GM12878 (cell line): ENCODE measurements around the gene STAG1. TPM values are rescaled to one million over a fixed set of nuclear protein-coding genes. Genes with fewer than 3 reads are reported as not detected.

Experiments used
- ATAC-seq: fragments of 200-7000 bp; cut with Tn5 transposase; 3 replicates; pipeline ENCODE4 v1.9.1; 2020; ENCODE audit warnings: mild to moderate bottlenecking, moderate library complexity
- BruUV-seq: library from RNA; stranded (reverse); fragments of 400-500 nt; replicated peaks from 2 replicates; lab custom pipeline; 2021; lab: Mats Ljungman, UMichigan
- CTCF ChIA-PET: fragments of 300-600 bp; sonication (Branson Sonifier 250); formaldehyde crosslinking; extraction: SDS; loops from one replicate; lab custom pipeline; 2021; ENCODE audit warnings: inconsistent platforms; lab: Yijun Ruan, JAX
- POLR2A ChIA-PET: fragments of 350-600 bp; formaldehyde crosslinking; extraction: SDS; loops from one replicate; lab custom pipeline; 2021; ENCODE audit warnings: inconsistent platforms; lab: Charles Lee
- RAD21 ChIA-PET: fragments of 300-600 bp; sonication (Branson Sonifier 250); formaldehyde crosslinking; loops from one replicate; lab custom pipeline; 2023; ENCODE audit warnings: antibody characterized with exemption; ENCODE audit not compliant: unreplicated experiment; lab: Charles Lee
- SMC1A ChIA-PET: fragments of 300-600 bp; sonication (Branson Sonifier 250); formaldehyde crosslinking; loops from one replicate; lab custom pipeline; 2023; ENCODE audit not compliant: unreplicated experiment, uncharacterized antibody; lab: Charles Lee
- DNase-seq: peaks from one replicate; pipeline ENCODE4 v3.0.0-alpha.2; 2011; ENCODE audit warnings: low read depth, low spot score
- FAIRE-seq: peaks from 3 replicates; lab custom pipeline; 2011; peaks lifted over from hg19 to GRCh38; lab: Jason Lieb, UNC
- H2AFZ ChIP-seq: 2 replicates; pipeline ENCODE4 v1.6.0; 2011; ENCODE audit warnings: low read depth, low read length, control low read depth; ENCODE audit not compliant: control insufficient read depth
- H3K27ac ChIP-seq: 2 replicates; pipeline ENCODE4 v1.5.1; 2011; ENCODE audit warnings: control low read depth; ENCODE audit not compliant: control insufficient read depth, insufficient read depth
- H3K27me3 ChIP-seq, 2 experiments: replicated peaks in 1 of 2; 2 replicates each; pipeline versions ENCODE4 v1.6.0 to v1.6.1; 2011; ENCODE audit warnings: low read length in 1 of 2; ENCODE audit not compliant: control insufficient read depth in 2 of 2, insufficient read depth in 2 of 2
- H3K36me3 ChIP-seq, 2 experiments: 2 replicates each; pipeline ENCODE4 v1.5.1; 2011; ENCODE audit warnings: low read length in 1 of 2; ENCODE audit not compliant: control insufficient read depth in 2 of 2, insufficient read depth in 2 of 2
- H3K4me1 ChIP-seq: 2 replicates; pipeline ENCODE4 v1.6.1; 2011; ENCODE audit warnings: mild to moderate bottlenecking, low read length, moderate library complexity, mixed read lengths; ENCODE audit not compliant: control insufficient read depth, insufficient read depth
- H3K4me2 ChIP-seq: 2 replicates; pipeline ENCODE4 v1.6.0; 2011; ENCODE audit warnings: control low read depth; ENCODE audit not compliant: control insufficient read depth, insufficient read depth
- H3K4me3 ChIP-seq: fragments of 200-600 bp; sonication (generic); 2 replicates; pipeline ENCODE4 v1.5.1; 2016
- H3K79me2 ChIP-seq: 2 replicates; pipeline ENCODE4 v1.6.0; 2011; ENCODE audit warnings: low read length; ENCODE audit not compliant: control insufficient read depth, insufficient read depth
- H3K9ac ChIP-seq: 2 replicates; pipeline ENCODE4 v1.8.0; 2011; ENCODE audit warnings: low read length, control low read depth, mixed read lengths; ENCODE audit not compliant: control insufficient read depth, insufficient read depth
- H3K9me3 ChIP-seq: replicated peaks from 3 replicates; pipeline ENCODE4 v1.5.1; 2011; ENCODE audit warnings: mild to moderate bottlenecking, low read length; ENCODE audit not compliant: control insufficient read depth, insufficient read depth
- H4K20me1 ChIP-seq: 2 replicates; pipeline ENCODE4 v1.6.0; 2011; ENCODE audit not compliant: control insufficient read depth, insufficient read depth
- IKZF1 ChIP-seq: fragments of 450-650 bp; conservative IDR thresholded peaks from 2 replicates; pipeline ENCODE4 v1.6.1; 2017; ENCODE audit warnings: antibody characterized with exemption, mild to moderate bottlenecking
- YBX1 ChIP-seq: fragments of 450-650 bp; IDR thresholded peaks from 2 replicates; pipeline ENCODE4 v1.6.1; 2016; ENCODE audit warnings: antibody characterized with exemption
- WGBS: methylation state at CpG from one replicate; pipeline ENCODE4 v1.1.6; 2016; ENCODE audit warnings: low lambda C conversion rate; ENCODE audit not compliant: insufficient replicate concordance, insufficient coverage; ENCODE audit errors: missing lambda C conversion rate; 5-methylcytosine and 5-hydroxymethylcytosine counted together
- in situ Hi-C: fragments of 300-500 bp; cut with MboI; formaldehyde crosslinking; loops from 9 replicates; pipeline ENCODE4 v1.14.3; 2018; ENCODE audit warnings: mixed read lengths
- intact Hi-C: fragments of 100-400 bp; cut with micrococcal nuclease; formaldehyde crosslinking; loops from one replicate; pipeline ENCODE4 v1.14.2; 2022; ENCODE audit not compliant: unreplicated experiment
- polyA plus RNA-seq, 11 experiments: library from polyadenylated mRNA; depleted of rRNA in 4 of 11; unstranded in 6 of 11; stranded (reverse) in 5 of 11; fragments of >200 nt; fragmentation: Nextera tagmentation in 4 of 11; fragmentation: Illumina TruSeq in 1 of 11; extraction: Ambion mirVana in 4 of 11; extraction: Trizol in 1 of 11; gene quantifications; 1 replicate in 1 of 11; 2 replicates in 10 of 11; pipeline versions ENCODE4 v1.2.1 to v1.2.3, GENCODE V29; 2011 to 2016; ENCODE audit warnings: inconsistent platforms in 2 of 11, missing spikeins in 2 of 11, low read depth in 1 of 11
- total RNA-seq, 4 experiments: library from RNA; depleted of rRNA in 3 of 4; stranded (reverse); fragments of >200 nt in 3 of 4; fragmentation: Illumina TruSeq in 1 of 4; extraction: Trizol in 1 of 4; gene quantifications; 2 replicates each; pipeline versions ENCODE4 v1.2.1 to v1.2.3, GENCODE V29; 2013 to 2021
- TF ChIP-seq, protein P1 (sequence below): fragments of 450-650 bp; IDR thresholded peaks from 2 replicates; pipeline ENCODE4 v1.6.1; 2016; ENCODE audit warnings: mild to moderate bottlenecking
- TF ChIP-seq, protein P2 (sequence below): IDR thresholded peaks from 2 replicates; pipeline ENCODE4 v1.6.1; 2011; ENCODE audit warnings: mild to moderate bottlenecking, low read depth, low read length, moderate library complexity; ENCODE audit not compliant: insufficient replicate concordance

STAG1 gene
- total and polyA plus RNA-seq, 10 of the 15 experiments (the other 5 are each of a cell fraction or from before 2014, with no cell fraction given) = 4.4 to 30.1 (median 20.2) TPM

DNA sequence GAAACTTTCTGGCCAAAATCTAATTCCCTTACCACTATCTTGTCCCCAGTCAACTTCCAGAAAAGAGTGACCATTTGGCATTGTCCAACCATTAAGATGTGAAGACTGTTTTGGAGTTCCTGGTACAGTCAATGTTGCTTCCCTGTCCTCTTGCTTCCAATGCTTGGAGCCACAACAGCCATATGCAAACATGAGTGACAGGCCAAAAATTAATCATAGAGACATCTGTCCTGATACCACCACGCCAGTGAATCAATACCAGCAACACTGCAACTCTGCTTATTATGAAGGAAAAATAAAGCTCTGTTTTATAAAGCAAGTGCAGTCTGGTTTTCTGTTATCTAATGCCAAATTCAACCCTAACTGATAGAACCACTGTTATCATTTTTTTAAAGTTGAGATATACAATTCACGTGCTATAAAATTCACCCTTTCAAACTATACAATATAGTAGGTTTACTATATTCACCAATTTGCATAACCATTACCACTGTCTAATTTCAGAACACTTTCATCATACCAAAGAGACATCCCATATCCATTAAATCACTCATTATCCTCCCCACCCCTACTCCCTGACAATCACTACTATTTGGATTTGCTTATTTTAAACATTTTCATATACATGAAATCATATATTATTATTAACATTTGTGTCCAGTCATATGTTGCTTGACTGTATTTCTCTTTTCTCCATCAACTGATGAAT, 76.9 kb downstream of the STAG1 start:
- no peak overlapping the region for H3K4me3 ChIP-seq
- H3K9ac ChIP-seq = no peak overlapping the region
- peak overlapping the region; percentile 20; the same call in 1 of the 2 replicates for H3K27ac ChIP-seq
- WGBS = 72% methylated on average over 2 of the region's 2 CpGs
- H3K36me3 ChIP-seq = no peaks in the 10 kb centered on the region; a peak in 1 of 4 replicates
- no peak overlapping the region for H2AFZ ChIP-seq
- ATAC-seq (peak; percentile 36), DNase-seq (no peak), FAIRE-seq (no peak)
- peak overlapping the region; percentile 47; the same call in 1 of the 2 replicates for H3K4me2 ChIP-seq
- ChIA-PET CTCF (interaction anchor here (0.7 to 1.6 kb wide), 2 partner anchors 71 to 622 kb away, joined by 3 read pairs; no protein-coding TSS in a partner anchor), POLR2A (interaction anchor here (1.0 kb wide), 1 partner anchor 9 kb away, joined by 3 read pairs; no protein-coding TSS in a partner anchor), RAD21 (interaction anchor here (1.2 to 1.3 kb wide), 2 partner anchors 77 to 339 kb away, joined by 4 to 6 read pairs; partner anchors contain the start of gene STAG1), SMC1A (interaction anchor here (1.0 to 1.9 kb wide), 3 partner anchors 9 to 74 kb away, joined by 3 to 5 read pairs (median 4); no protein-coding TSS in a partner anchor)
- no peaks in the 10 kb centered on the region for H3K27me3 ChIP-seq
- intact Hi-C loops (no loop called here), in situ Hi-C loops (no loop called here)
- no peaks in the 10 kb centered on the region for H4K20me1 ChIP-seq
- H3K79me2 ChIP-seq = peaks cover 34% of the 10 kb centered on the region
- BruUV-seq = TSS peak; percentile 38
- TF ChIP-seq, protein P1, sequence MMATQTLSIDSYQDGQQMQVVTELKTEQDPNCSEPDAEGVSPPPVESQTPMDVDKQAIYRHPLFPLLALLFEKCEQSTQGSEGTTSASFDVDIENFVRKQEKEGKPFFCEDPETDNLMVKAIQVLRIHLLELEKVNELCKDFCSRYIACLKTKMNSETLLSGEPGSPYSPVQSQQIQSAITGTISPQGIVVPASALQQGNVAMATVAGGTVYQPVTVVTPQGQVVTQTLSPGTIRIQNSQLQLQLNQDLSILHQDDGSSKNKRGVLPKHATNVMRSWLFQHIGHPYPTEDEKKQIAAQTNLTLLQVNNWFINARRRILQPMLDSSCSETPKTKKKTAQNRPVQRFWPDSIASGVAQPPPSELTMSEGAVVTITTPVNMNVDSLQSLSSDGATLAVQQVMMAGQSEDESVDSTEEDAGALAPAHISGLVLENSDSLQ = peak; percentile 68; the same call in 1 of the 2 replicates
- TF ChIP-seq, protein P2, sequence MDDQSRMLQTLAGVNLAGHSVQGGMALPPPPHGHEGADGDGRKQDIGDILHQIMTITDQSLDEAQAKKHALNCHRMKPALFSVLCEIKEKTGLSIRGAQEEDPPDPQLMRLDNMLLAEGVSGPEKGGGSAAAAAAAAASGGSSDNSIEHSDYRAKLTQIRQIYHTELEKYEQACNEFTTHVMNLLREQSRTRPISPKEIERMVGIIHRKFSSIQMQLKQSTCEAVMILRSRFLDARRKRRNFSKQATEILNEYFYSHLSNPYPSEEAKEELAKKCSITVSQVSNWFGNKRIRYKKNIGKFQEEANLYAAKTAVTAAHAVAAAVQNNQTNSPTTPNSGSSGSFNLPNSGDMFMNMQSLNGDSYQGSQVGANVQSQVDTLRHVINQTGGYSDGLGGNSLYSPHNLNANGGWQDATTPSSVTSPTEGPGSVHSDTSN = peak; percentile 5
- TF ChIP-seq YBX1 (no peak), IKZF1 (no peak)
- H3K4me1 ChIP-seq = peaks cover 6% of the 10 kb centered on the region
- no peaks in the 10 kb centered on the region for H3K9me3 ChIP-seq
